ENCODE results near the gene CHRNE. TPM values are rescaled to one million over a fixed set of nuclear protein-coding genes. Genes with fewer than 3 reads are reported as not detected.

Gene CHRNE
- total and polyA plus RNA-seq, 2 of the 13 experiments (the other 11 are each of a cell fraction or from before 2014, with no cell fraction given) = 0.53 to 0.59 TPM

GRCh38 chr17:4908711-4909496, 6.0 kb upstream of the CHRNE start (continued):
- TF ChIP-seq ZNF414 (CRISPR knock-in tag; IDR thresholded peaks at IDR 0.05) (peak; percentile 17; the same call in 1 of the 2 replicates), ZNF772 (CRISPR knock-in tag; IDR thresholded peaks at IDR 0.05) (no peak), CBX5 (CRISPR knock-in tag; IDR thresholded peaks at IDR 0.05; ENCODE audit: borderline replicate concordance) (no peak), MATR3 (CRISPR knock-in tag; IDR thresholded peaks at IDR 0.05) (no peak), ZNF143 (CRISPR knock-in tag; IDR thresholded peaks at IDR 0.05) (0 out of 2 replicates have a peak, but pooled peaks have one; percentile 6), HNF4G (IDR thresholded peaks at IDR 0.05; ENCODE audit: borderline replicate concordance, low read depth, low read length) (no peak), HNF4G (CRISPR knock-in tag; IDR thresholded peaks at IDR 0.05; ENCODE audit: borderline replicate concordance, low read depth) (0 out of 2 replicates have a peak, but pooled peaks have one; percentile 27), THRA (CRISPR knock-in tag; IDR thresholded peaks at IDR 0.05; ENCODE audit: borderline replicate concordance) (0 out of 2 replicates have a peak, but pooled peaks have one; percentile 24), CENPBD1 (CRISPR knock-in tag; IDR thresholded peaks at IDR 0.05; ENCODE audit: borderline replicate concordance, low read depth) (no peak), ZNF713 (CRISPR knock-in tag; IDR thresholded peaks at IDR 0.05) (0 out of 2 replicates have a peak, but pooled peaks have one; percentile 25), NFE2L1 (CRISPR knock-in tag; IDR thresholded peaks at IDR 0.05; ENCODE audit: borderline replicate concordance) (no peak), ARNT2 (CRISPR knock-in tag; IDR thresholded peaks at IDR 0.05; ENCODE audit: low read depth) (no peak), PAXIP1 (CRISPR knock-in tag; conservative IDR thresholded peaks at IDR 0.05) (0 out of 2 replicates have a peak, but pooled peaks have one; percentile 25), SMAD3 (CRISPR knock-in tag; IDR thresholded peaks at IDR 0.05) (0 out of 2 replicates have a peak, but pooled peaks have one; percentile 29), ZNF703 (CRISPR knock-in tag; IDR thresholded peaks at IDR 0.05; ENCODE audit: borderline replicate concordance) (no peak), HDAC1 (CRISPR knock-in tag; IDR thresholded peaks at IDR 0.05) (0 out of 2 replicates have a peak, but pooled peaks have one; percentile 32), ZNF362 (CRISPR knock-in tag; IDR thresholded peaks at IDR 0.05; ENCODE audit: borderline replicate concordance) (peak; percentile 31; the same call in 1 of the 2 replicates), ZNF430 (CRISPR knock-in tag; IDR thresholded peaks at IDR 0.05) (0 out of 2 replicates have a peak, but pooled peaks have one; percentile 19), PHF21A (CRISPR knock-in tag; IDR thresholded peaks at IDR 0.05) (peak; percentile 66; the same call in 1 of the 2 replicates), ZNF550 (CRISPR knock-in tag; IDR thresholded peaks at IDR 0.05; ENCODE audit: borderline replicate concordance) (no peak)
